RWPE1 (cell line): Measurements from ENCODE around the gene WWP2.

Experiments used
- CTCF ChIA-PET: fragments of 350-600 bp; sonication (Branson Sonifier 250); formaldehyde crosslinking; extraction: SDS; loops from one replicate; lab custom pipeline; 2021; lab: Yijun Ruan, JAX
- POLR2A ChIA-PET: fragments of 400-600 bp; formaldehyde crosslinking; extraction: SDS; loops from one replicate; lab custom pipeline; 2020; ENCODE audit warnings: antibody characterized with exemption; ENCODE audit not compliant: low non-redundant PET; lab: Yijun Ruan, JAX
- DNase-seq: peaks from one replicate; pipeline ENCODE4 v3.0.0; 2012; ENCODE audit warnings: low spot score
- H3K27ac ChIP-seq: fragments of 450-650 bp; 2 replicates; pipeline ENCODE4 v1.5.1; 2017
- TF ChIP-seq, protein P1 (sequence below): fragments of 450-650 bp; conservative IDR thresholded peaks from 2 replicates; pipeline ENCODE4 v1.5.1; 2017; ENCODE audit warnings: low read depth, mild to moderate bottlenecking

WWP2 gene

DNA sequence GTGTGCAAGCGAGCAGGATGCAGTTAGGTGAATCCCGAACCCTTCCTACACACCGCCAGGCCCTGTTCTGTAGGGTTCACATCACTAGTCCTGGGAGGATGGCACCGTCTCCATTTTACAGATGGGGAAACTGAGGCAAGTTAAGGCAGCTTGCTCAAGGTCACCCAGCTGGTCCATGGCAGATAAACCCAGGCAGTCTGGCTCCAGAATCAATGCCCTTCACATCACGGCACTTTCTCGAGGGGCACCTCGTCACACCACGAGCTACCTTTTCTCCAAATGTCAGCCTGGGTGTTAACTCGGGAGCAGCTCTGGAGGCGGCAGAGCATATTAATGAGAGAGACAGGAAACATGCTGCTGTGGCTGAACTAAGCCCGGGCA is 16.9 kb upstream of the WWP2 start:
- H3K27ac ChIP-seq, result peak overlapping the region; percentile 49; the same call in 1 of the 2 replicates
- TF ChIP-seq, protein P1, sequence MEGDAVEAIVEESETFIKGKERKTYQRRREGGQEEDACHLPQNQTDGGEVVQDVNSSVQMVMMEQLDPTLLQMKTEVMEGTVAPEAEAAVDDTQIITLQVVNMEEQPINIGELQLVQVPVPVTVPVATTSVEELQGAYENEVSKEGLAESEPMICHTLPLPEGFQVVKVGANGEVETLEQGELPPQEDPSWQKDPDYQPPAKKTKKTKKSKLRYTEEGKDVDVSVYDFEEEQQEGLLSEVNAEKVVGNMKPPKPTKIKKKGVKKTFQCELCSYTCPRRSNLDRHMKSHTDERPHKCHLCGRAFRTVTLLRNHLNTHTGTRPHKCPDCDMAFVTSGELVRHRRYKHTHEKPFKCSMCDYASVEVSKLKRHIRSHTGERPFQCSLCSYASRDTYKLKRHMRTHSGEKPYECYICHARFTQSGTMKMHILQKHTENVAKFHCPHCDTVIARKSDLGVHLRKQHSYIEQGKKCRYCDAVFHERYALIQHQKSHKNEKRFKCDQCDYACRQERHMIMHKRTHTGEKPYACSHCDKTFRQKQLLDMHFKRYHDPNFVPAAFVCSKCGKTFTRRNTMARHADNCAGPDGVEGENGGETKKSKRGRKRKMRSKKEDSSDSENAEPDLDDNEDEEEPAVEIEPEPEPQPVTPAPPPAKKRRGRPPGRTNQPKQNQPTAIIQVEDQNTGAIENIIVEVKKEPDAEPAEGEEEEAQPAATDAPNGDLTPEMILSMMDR, result no peak
- POLR2A ChIA-PET, result no interaction called here
- no peak for DNase-seq
- CTCF ChIA-PET, result interaction anchor here (0.5 to 0.6 kb wide), 2 partner anchors 9 to 890 kb away, joined by 3 to 5 read pairs; no protein-coding TSS in a partner anchor

GRCh38 chr16:69745959-69746358 is 16.2 kb upstream of the WWP2 start:
- ChIA-PET CTCF (interaction anchor here (0.5 kb wide), 1 partner anchor 891 kb away, joined by 5 read pairs; no protein-coding TSS in a partner anchor), POLR2A (interaction anchor here (0.6 kb wide), 1 partner anchor 13 kb away, joined by 4 read pairs; no protein-coding TSS in a partner anchor)
- no peak for DNase-seq
- TF ChIP-seq, protein P1, result no peak
- H3K27ac ChIP-seq, result peak overlapping the region; percentile 39

DNA sequence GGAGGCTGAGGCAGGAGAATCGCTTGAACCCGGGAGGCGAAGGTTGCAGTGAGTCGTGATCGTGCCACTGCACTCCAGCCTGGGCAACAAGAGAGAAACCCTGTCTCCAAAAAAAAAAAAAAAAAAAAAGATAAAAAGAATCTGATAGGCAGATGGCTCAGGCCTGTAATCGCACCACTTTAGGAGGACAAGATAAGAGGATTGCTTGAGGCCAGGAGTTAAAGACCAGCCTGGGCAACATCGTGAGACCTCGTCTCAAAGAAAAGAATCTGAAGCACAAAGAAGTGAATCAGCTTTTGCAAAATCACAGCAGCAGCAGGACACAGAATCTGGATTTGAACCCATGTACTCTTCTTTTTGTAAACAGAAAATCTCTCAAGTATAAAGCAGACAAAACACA is 15.0 kb upstream of the WWP2 start:
- peak overlapping the region; percentile 39 for H3K27ac ChIP-seq
- POLR2A ChIA-PET, result no interaction called here
- no peak for DNase-seq
- TF ChIP-seq, protein P1, result no peak
- CTCF ChIA-PET, result no interaction called here

DNA sequence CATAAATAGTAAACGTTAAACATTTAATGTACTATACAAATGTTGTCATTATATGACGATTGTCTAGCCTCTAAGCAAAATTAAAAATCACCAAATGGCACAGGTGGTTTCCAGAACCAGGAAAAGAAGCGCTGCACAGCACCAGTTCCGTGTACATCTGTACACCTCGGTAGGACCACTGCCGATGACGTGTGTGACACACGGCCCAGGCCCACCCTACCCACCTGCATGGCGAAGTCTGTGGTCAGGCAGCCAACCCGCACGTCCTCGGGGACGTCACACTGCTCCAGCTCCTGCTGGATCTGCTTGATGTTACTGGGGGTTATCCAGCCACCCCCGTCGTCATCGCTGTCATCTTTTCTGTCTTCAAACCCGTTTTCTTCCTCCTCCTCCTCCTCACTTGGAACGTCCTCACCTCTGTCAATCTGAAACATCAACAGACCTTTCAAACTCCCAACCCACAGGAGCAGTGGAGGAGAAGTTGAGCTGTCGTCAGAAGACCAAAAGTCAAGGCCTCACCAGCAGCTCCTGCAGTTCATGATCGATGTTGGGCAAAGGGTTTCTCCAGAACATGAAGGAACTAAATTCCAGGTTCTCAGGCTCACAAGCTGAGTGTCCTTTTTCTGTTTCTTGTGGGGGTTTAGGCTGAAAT is 13.3 kb upstream of the WWP2 start:
- ChIA-PET CTCF (no interaction called here), POLR2A (no interaction called here)
- TF ChIP-seq, protein P1, result no peak
- no peak for DNase-seq
- no peak overlapping the region for H3K27ac ChIP-seq

DNA sequence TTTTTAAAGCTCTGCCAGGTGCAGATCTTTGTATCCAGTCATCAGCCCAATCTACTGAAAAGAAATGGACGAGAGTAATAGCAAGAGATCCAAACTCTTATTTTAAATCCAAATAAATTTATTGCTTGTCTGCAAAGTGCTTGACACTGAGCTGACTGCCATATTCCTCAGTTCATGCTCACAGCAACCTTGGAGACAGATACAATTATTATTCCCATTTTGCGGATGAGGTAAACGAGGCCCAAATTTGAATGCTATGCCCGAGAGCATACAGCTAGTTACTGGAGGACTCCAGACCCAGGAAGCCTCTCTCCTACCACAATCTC is 8.0 kb upstream of the WWP2 start:
- ChIA-PET CTCF (interaction anchor here (0.6 to 2.1 kb wide), 15 partner anchors 12 to 358 kb away, joined by 3 to 14 read pairs (median 4); partner anchors contain the start of gene NQO1), POLR2A (interaction anchor here (1.2 kb wide), 1 partner anchor 27 kb away, joined by 3 read pairs; no protein-coding TSS in a partner anchor)
- H3K27ac ChIP-seq, result peak overlapping the region; percentile 74
- TF ChIP-seq, protein P1, result no peak
- no peak for DNase-seq

GRCh38 chr16:69754469-69755310 is 7.4 kb upstream of the WWP2 start, which contains the start of gene NOB1:
NOB1 (minus strand) TSS chr16:69754926; CDS start chr16:69754910, 16 bp downstream.
- ChIA-PET CTCF (interaction anchor here (0.5 to 2.1 kb wide), 18 partner anchors 9 to 556 kb away, joined by 3 to 14 read pairs (median 4); partner anchors contain the start of gene NQO1), POLR2A (interaction anchor here (1.2 kb wide), 1 partner anchor 27 kb away, joined by 3 read pairs; no protein-coding TSS in a partner anchor)
- TF ChIP-seq, protein P1, result peak; percentile 96
- H3K27ac ChIP-seq, result peak within 1 kb of the TSS; percentile 74
- DNase-seq, result peak; percentile 95
